GM12878 (cell line): Measurements from ENCODE around the gene TEKT5.

Experiments used
- BRCA1 ChIP-seq: IDR thresholded peaks from 2 replicates; pipeline ENCODE4 v1.6.1; 2011; ENCODE audit warnings: low read depth, low read length, improper control_type of control experiment
- CBX3 ChIP-seq: fragments of 200-600 bp; sonication (generic); IDR thresholded peaks from 2 replicates; pipeline ENCODE4 v1.6.1; 2016; ENCODE audit warnings: low read depth, borderline replicate concordance
- CHD4 ChIP-seq: fragments of 200-600 bp; sonication (generic); IDR thresholded peaks from 2 replicates; pipeline ENCODE4 v1.6.1; 2016; ENCODE audit warnings: mild to moderate bottlenecking
- CTCF ChIP-seq, 3 experiments: IDR thresholded peaks in 2 of 3; conservative IDR thresholded peaks in 1 of 3; 2 replicates each; pipeline ENCODE4 v1.5.1; 2011; ENCODE audit warnings: low read depth in 3 of 3, low read length in 3 of 3, mild to moderate bottlenecking in 3 of 3, control low read depth in 2 of 3, moderate library complexity in 2 of 3, inconsistent platforms in 1 of 3, mixed read lengths in 1 of 3; ENCODE audit not compliant: control insufficient read depth in 2 of 3, insufficient read depth in 1 of 3; ENCODE audit errors: extremely low read depth in 1 of 3
- MXI1 ChIP-seq: fragments of 150-350 bp; IDR thresholded peaks from 2 replicates; pipeline ENCODE4 v1.6.1; 2011; ENCODE audit warnings: low read depth, mild to moderate bottlenecking, inconsistent platforms, low read length, improper control_type of control experiment
- PAX8 ChIP-seq: fragments of 450-650 bp; IDR thresholded peaks from 2 replicates; pipeline ENCODE4 v1.6.1; 2017; ENCODE audit warnings: mild to moderate bottlenecking, moderate library complexity
- STAT1 ChIP-seq: fragments of 450-650 bp; conservative IDR thresholded peaks from 2 replicates; pipeline ENCODE4 v1.6.1; 2014; ENCODE audit warnings: antibody characterized with exemption, mild to moderate bottlenecking

- TF ChIP-seq CTCF (IDR thresholded peaks at IDR 0.05 in 2 of 3, conservative IDR thresholded peaks at IDR 0.05 in 1 of 3; ENCODE audit: control insufficient read depth in 2 of 3, extremely low read depth in 1 of 3, insufficient read depth in 1 of 3, low read depth in 3 of 3, low read length in 3 of 3): no peak
- TF ChIP-seq PAX8: no peak
- TF ChIP-seq MXI1: no peak
- no peak for TF ChIP-seq CHD4
- no peak for TF ChIP-seq STAT1
- TF ChIP-seq CBX3: no peak
- TF ChIP-seq BRCA1: no peak
These were observed 29.6 kb downstream of the TEKT5 start for GRCh38 chr16:10665166-10665565.
